HG02571 (cell line): ENCODE data around the gene CCSER1.
"Not testable (repeated sequence)": the region's sequence is repeated elsewhere in the genome, so short reads cannot be mapped to it uniquely, and the experiment has no call there.

Experiments used
- ATAC-seq: cut with Tn5 transposase; IDR thresholded peaks from one replicate; pipeline ENCODE4 v1.9.1; 2021; ENCODE audit warnings: mild to moderate bottlenecking, moderate library complexity; ENCODE audit not compliant: unreplicated experiment

Gene CCSER1

GRCh38 chr4:91317434-91317833 is 1190.2 kb downstream of the CCSER1 start:
- no peak for ATAC-seq

- no peak for ATAC-seq
Measured at GRCh38 chr4:91319556-91320268, 1192.5 kb downstream of the CCSER1 start.

- no peak for ATAC-seq
Measured at GRCh38 chr4:91322961-91323360, 1195.8 kb downstream of the CCSER1 start.

DNA sequence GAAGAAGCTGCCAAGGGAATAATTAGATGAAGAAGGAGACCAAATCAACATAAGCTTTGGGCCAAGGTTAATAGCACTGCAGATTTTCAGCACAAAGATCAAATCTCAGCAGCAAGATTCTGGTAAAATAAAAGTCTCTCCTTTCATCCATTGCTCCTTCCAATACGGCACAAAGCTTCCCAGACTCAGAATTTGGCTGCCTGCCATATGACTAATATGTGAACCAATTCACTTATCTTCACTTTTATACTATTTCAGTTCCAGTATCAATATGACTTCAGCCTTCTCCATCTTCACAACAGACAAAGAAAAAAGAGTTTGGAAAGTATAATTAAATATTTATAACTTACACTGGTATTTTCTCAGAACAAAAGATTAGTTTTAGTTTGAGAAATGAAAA is 1198.3 kb downstream of the CCSER1 start:
- ATAC-seq, result no peak

GRCh38 chr4:91326167-91326566 is 1199.0 kb downstream of the CCSER1 start:
- ATAC-seq, result not testable (repeated sequence)

DNA sequence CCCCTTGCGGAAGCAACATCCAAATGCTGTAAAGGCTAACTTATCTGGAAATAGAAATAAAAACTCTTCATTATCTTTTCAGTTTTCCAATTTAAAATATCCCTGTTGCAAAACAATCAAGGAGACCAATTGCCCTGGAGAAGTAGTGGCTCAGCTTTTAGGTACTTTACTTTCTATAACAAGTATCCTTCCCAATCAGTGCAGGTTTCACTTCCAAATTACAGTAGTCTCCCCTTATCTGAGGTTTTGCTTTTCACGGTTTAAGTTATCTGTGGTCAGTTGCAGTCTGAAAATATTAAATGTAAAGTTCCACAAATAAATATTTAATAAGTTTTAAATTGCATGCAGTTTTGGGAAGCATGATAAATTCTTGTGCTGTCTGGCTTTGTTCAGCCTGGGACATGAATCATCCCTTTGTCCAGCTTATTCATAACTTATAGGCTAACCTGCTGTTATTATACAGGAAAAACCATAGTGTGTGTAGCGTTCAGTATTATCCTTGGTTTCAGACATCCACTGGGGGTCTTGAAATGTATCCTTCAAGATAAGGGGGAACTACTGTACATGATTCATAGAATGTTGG is 1203.5 kb downstream of the CCSER1 start:
- ATAC-seq, result no peak

DNA sequence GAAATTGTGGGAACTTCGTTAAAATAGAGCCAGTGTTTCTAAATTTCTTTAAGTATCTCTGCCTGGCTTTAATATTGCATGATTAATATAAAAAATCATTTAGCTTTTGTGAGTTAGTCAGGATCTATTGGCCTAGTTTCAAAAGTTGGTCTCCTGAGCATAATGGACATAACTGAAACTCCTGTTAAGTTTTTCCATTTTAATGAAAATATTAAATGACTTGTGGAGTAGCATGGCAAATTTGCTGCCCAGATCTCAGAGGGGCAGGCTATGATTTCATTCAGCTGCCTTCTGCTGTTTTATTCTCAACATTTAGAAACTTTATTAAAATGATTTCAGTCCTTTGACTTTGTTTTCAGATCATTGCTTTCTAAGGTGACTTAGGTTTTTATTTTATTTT is 1213.6 kb downstream of the CCSER1 start:
- ATAC-seq, result no peak

- no peak for ATAC-seq
Measured at GRCh38 chr4:91345632-91346031, 1218.4 kb downstream of the CCSER1 start.

- not testable (repeated sequence) for ATAC-seq
Measured at GRCh38 chr4:91356496-91356895, 1229.3 kb downstream of the CCSER1 start.

DNA sequence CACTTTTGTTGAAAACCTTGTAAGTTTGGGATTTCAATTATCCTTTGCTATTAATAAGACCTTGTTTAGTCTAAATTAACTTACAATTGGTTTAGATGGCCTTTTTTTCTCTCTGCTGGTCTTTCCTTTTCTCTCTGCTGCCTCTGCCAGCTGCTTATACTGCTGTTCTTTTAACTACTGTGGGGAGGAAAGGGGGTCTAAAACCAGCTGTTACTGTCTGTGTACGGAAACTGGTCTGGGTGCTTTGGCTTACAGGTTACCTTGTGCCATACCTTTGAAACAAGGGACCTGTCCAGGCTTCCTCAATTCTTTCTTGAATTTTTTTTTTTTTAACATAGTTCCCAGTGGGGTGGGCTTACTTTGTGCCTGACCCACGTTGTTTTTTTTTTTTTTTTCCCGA is 1230.8 kb downstream of the CCSER1 start:
- not testable (repeated sequence) for ATAC-seq

- ATAC-seq, result not testable (repeated sequence)
Measured at GRCh38 chr4:91358621-91359020, 1231.4 kb downstream of the CCSER1 start.

GRCh38 chr4:91359041-91360031 is 1232.1 kb downstream of the CCSER1 start:
- no peak for ATAC-seq

DNA sequence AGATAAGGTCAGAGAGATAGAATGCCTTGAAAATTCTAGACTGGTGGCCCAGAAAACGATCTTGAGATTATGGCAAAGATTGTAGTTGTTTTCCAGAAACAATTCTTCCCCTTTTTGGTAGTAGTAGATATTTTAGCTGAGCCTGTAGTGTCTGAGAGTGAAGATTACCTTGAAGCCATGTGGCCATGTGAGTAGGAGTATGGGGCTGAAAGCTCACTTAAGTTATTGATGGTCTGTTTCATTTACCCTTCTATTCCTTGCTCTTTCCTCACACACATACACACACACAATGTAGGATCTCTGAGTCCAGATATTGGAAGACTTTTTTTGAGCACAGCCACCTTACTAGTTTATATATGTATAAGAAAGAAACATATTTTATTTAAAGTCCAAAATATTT is 1234.9 kb downstream of the CCSER1 start:
- peak; percentile 55 for ATAC-seq

DNA sequence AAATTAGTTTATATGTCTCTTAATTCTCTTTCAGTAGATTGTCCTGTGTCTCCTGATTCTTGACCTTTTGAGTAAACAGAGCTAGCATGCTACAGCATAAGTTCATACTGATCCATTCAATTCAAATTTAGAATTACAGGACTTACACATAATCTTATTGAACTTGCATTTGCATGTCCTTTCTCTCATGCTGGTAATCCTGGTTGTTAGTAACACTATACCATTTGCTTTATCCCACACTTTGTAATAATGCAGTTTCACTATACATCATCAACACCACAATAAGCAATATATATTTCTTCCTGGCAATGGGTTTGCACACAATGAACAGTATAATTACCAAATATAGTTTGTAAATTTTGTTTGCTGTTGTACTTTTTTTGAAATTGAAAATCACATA is 1239.4 kb downstream of the CCSER1 start:
- no peak for ATAC-seq

DNA sequence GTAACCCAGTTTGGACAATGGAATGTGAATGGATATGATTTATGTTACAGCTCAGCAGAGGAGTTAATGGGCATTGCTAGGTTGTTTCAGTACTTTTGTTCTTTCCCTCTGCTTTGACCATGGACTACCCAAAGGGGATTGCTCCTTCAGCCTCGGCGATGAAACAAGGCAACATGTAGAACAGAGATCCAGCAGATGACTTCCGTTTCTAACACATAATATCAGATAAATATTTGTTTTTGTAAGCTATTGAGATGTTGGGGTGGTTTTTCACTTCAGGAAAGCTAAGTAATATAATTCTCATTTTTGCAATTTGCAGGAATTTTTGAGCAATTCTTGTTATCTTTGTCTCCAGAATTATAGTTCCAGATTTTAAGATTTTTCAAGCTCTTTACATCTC is 1241.9 kb downstream of the CCSER1 start:
- ATAC-seq, result no peak

GRCh38 chr4:91373546-91373945 is 1246.4 kb downstream of the CCSER1 start:
- ATAC-seq, result no peak

GRCh38 chr4:91405431-91405830 is 1278.2 kb downstream of the CCSER1 start:
- ATAC-seq, result not testable (repeated sequence)

DNA sequence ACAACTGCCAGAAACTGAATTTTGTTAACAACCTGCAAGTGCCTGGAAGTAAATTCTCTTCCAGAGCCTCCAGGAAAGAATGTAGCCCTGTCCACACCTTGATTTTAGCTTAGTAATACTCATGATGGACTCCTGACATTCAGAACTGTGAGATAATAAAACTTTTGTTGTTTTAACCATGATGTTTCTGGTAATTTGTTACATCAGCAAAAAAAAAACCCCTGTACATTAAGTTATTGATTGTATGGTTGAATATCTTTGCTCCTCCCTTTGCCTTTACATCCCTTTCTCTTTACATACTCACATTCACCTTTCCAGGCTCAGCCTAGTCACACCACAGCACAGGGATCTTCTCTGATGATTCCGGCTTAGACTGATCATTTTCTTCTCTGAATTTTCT is 1294.8 kb downstream of the CCSER1 start:
- no peak for ATAC-seq

DNA sequence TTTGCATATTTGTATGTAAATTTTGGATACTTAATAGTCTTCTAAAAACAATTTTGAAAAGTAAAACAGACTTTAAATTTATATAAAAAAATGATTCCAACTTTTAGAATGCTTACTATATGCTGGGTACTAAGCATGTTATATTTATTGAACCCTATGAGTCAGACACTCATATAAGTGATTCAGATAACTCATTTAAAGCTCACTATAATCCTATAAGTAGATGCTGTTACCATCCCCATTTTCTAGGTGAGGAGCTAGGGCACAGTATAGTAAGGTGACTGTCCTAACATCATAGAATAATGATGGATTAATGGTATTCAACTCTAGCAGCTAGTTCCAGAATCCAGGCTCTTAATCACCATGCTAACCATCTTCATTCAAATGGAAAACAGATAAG is 1299.5 kb downstream of the CCSER1 start:
- no peak for ATAC-seq

GRCh38 chr4:91427171-91427570 is 1300.0 kb downstream of the CCSER1 start:
- ATAC-seq, result no peak

- ATAC-seq, result no peak
Measured at GRCh38 chr4:91434631-91435030, 1307.4 kb downstream of the CCSER1 start.

DNA sequence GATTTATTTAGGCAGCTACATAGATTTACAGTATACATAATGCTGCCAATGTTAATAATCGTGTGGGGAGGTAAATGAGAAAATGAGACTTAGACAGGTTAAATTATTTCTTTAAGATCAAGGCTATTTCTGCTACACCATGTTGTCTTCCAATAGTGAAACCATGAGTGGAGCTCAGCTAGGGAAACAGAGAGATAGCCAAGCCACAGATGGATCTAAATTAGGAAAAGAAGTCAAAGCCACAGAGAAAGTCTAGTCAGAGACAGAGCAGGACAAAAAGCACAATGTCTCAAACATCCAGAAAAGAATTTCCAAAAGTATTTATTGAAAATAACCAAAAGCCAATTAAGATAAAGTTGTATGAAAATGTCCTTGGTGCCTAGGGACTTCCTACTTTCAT is 1309.4 kb downstream of the CCSER1 start:
- no peak for ATAC-seq
